HG03108 (cell line): ENCODE data around the gene DNAJB1.
"Not testable (repeated sequence)": the region's sequence is repeated elsewhere in the genome, so short reads cannot be mapped to it uniquely, and the experiment has no call there.

ENCODE experiments used
- ATAC-seq: cut with Tn5 transposase; IDR thresholded peaks from one replicate; pipeline ENCODE4 v1.9.1; 2021; ENCODE audit warnings: moderate library complexity; ENCODE audit not compliant: unreplicated experiment

The DNAJB1 gene

DNA sequence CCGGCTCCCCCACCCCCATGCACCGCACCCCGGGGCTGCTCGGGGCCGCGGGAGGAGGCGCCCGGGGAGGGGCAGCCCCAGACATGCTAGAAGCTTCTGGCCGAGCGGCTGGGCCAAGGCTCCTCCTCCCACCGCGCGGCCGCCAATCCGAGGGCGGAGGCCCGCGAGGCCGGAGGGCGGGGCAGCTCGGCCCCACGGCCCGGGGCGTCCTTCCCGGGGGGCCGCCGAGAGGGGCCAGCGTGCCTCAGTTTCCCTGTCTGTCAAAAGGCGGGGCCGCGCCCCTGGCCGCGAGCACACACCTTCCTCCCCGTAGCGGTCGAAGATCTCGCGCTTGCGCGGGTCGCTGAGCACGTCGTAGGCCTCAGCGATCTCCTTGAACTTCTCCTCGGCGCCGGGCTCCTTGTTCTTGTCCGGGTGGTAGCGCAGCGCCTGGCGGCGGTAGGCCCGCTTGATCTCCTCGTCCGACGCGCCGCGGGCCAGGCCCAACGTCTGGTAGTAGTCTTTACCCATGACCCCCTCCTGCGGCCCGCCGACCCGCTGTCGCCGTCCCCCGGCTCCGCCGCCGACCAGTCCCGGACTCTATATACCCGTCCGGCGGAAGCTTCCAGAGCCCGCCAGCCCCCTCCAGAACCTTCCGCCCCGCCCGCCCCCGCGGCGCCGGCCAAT lies at the start of gene DNAJB1:
Gene DNAJB1 (minus strand): TSS at position 558 of the 666 bp plus-strand sequence. CDS start 48 bp downstream, at position 510.
- peak; percentile 58 for ATAC-seq

DNA sequence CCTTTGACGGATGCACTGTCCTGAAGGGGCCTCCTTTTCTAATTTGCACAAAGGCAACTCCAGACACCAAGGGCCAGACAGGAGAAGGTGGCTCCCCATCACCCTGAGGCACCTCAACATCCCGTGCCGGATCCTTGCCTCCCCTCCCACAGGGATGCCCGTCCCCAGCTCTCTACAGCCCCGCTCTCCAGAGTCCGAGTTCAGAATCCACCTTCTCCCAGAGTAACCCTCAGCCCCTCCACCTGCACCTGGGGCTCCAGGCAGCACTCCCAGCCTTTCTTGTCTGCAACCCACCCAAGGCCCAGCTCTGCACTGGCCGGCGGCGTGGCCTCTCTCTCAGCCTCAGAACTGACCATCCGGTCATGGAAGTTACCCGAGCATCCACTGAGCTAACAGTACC lies 48.9 kb upstream of the DNAJB1 start:
- ATAC-seq, result no peak

DNA sequence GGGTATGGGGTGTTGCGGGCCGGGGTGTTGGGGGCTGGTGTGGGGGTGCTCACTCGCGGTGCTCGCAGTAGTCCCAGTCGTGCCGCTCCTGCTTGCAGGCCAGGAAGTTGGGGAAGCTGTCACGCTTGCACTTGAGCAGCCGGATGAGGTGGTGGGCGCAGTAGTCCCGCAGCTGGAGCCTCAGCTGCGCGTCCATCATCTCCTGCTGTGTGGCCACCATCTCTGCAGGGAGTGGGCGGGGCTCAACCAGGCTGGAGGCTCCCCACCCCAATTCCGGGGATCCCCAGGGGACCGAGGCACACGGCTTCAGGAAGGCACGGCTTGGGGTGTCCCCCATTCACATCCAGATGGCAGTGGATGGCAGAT lies 48.5 kb upstream of the DNAJB1 start:
- ATAC-seq, result no peak

DNA sequence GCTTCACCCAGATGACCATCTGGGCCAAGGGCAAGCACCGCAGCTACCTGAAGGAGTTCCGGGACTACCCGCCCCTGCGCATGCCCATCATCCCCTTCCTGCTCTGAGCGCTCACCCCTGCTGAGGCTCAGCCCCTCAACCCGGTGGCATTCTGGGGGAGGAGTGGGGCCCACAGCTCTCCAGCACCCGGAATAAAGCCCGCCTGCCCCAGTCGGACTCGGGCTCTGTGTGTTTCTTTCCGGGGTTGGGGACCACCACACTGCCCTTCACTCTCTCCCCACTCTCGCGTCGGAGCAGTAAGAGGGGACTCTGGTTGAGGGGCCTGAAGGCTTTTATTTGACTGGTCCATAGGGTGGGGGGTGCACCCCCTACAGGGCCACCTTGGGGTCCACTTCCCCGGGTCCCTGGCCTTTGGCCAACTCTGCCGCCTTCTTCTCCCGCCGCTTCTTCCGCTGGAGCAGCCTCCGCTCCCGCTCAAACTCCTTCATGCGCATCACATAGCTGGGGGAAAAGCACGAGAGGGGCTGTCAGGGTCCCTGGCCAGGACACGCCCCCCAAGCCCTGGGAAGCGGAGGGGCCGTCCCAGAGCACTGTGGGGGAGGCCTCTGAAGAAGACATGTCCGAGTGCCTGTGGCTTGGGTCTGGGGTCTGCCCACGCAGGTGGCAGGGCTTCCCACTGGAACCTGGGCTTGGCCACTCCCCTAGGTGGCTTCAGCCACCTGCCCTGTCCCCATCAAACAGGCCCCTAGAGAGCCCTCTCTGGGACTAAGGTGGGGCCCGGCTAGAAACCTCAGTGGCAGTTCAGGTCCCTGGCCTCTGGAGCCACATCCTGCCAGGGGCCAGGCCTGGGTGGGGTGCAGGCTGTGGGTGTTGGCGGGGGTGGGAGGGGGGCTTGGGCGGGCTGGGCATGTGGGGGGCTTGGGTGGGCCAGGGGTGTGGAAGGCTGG lies 47.8 kb upstream of the DNAJB1 start:
- no peak for ATAC-seq

DNA sequence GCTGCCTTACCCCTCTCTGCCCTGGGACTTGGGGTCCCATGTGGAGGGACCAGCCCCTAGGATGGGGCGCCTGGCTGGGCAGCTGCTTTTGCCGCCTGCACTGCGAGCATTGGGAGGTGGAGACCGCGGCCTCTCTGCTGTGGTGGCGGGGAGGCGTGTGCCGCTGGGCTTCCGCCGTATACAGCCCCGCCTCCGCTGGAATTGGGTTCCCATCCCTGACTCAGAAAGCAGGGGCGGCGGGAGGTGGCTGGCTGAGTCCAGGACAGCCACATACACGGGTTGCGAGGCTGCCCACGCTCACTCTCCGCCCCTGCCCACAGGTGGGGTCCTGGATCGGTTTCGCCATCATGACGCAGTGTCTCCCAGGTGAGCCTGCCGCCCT lies 47.1 kb upstream of the DNAJB1 start:
- ATAC-seq, result no peak

DNA sequence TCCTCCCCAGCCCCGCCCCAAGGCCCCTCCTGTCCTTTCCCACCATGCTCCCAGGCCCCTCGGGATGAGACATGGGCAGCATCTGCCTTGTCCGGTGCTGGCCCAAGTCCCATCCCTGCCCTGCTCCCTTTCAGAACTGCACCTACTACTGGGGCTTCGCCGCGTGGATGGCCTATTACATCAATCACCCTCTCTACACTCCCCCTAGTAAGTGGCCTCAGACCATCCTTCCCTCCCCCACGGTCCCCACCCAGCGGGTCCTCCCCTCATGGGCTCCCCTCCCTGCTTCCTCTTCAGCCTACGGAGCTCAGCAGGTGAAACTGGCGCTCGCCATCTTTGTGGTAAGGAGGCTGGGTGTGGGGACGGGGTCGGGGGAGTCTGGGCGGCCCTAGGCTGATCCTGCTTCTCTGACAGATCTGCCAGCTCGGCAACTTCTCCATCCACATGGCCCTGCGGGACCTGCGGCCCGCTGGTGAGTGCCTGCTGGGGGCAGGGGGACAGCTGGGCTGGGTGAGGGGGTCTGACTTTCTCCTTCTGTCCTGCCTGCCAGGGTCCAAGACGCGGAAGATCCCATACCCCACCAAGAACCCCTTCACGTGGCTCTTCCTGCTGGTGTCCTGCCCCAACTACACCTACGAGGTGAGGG lies 46.6 kb upstream of the DNAJB1 start:
- ATAC-seq, result not testable (repeated sequence)

DNA sequence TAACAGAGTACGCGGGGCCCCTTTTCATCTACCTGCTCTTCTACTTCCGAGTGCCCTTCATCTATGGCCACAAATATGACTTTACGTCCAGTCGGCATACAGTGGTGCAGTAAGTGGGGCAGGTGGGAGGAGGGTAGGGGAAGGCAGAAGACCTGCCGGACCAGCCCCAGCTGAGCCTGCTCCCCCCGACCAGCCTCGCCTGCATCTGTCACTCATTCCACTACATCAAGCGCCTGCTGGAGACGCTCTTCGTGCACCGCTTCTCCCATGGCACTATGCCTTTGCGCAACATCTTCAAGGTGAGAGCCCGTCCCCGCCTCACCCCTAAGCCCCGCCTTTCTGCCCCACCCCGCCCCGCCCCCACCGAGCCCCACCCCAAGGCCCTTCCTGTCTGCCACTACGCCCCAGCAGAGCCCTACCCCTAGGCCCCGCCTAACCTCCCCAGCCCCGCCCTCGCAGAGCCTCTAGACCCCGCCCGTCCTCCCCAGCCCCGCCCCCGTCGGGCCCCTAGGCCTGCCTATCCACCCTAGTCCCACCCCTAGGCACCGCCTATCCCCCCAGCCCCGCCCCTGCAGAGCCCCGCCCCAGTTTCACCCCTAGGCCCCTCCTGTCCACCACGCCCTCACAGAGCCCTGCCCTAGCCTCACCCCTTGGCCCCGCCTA lies 45.9 kb upstream of the DNAJB1 start:
- no peak for ATAC-seq

DNA sequence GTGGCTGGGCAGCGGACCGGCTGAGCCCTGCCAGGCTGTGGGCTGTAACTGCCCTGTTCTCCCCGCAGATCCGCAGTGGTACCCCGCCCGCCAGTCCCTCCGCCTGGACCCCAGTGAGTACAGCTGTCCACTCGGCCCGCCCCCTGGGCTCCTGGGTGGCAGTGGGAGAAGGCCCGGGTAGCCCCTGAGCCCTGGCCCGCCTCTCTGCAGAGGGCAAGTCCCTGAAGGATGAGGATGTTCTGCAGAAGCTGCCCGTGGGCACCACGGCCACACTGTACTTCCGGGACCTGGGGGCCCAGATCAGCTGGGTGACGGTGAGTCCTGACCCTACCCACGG lies 45.4 kb upstream of the DNAJB1 start:
- ATAC-seq, result no peak

DNA sequence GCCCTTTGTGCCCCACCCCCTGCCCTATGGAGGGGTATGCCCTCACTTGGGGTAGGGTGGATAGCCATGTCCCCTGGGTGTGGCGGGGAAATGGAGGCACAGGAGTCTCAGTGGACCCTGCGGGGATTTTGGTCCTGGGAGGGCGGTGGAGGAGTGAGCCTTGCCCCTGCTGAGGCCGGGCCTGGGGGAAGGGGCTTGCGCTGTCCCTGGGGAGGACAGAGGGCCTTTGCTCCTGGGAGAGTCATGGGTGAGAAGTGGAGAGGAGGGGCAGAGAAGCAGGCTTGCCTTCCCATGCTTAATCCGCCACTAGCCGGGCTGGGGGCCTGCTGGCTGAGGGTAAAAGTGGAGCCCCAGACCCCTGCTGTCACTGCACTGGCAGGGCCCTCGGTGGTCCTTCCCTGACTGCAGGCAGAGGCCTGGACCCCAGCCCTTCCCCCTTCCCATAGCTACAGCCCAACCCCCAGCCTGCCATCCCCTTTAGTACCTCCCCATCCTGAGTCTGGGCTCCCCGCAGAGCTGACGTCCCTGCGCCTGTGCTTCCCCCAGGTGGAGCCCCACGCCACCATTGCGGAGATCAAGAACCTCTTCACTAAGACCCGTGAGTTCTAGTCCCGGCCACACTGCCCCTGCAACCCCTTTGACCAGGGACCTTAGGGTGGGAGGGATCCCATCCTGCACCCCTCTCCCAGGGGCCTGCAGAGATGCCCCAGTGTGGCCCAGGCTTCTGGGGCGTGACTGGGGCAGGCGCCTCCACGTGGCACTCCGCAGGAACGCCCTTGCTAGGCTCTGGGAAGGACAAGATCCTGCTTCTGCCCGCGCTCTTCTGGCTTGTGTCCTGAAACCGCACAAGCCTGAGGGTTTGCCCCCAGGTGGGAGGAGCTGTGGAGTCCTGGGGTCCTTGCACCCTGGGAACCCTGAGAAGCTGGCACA lies 44.7 kb upstream of the DNAJB1 start:
- no peak for ATAC-seq

DNA sequence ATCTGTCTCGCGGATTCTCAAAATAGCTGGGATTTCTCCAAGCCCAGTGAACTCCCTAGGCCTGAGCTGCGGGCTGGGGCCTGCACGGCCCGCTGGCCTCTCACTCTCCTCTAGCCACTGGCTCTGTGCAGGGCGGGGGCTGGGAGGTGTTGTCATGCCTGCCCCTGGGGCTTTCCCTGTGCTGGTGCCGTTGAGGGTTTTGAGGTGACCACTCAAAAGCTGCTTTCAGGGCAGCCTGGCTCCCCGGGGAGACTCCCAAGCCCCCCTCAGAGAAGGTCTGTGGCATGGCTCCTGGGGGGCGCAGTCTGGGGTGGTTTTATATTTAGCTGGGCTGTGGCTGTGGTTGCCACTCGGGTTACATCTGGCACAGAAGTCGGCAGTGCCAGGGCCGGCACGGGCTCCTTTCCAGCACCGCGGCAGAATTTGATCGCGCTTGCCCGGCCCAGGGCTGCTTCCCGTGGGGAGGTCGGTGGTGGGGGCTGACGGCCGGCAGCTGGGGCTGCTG lies 43.7 kb upstream of the DNAJB1 start:
- no peak for ATAC-seq

DNA sequence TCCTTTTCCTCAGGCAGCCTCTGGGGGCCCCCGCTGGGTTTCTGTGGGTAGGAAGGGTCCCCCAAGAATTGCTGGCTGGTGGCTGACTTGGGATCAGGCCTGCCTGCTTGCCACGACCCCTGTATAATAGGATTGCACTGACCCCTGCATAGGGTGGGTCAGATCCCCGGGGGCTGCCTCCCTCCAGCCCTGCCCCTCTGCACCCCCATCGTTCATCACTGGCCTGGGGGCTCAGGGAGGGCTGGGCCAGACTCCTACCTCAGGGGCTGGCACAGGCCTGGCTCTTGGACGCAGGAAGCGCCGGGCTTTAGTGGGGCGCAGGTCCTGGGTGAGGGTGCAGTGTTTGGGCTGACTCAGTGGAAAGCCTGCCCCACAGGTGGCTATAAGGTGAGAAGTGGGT lies 43.1 kb upstream of the DNAJB1 start:
- ATAC-seq, result no peak

DNA sequence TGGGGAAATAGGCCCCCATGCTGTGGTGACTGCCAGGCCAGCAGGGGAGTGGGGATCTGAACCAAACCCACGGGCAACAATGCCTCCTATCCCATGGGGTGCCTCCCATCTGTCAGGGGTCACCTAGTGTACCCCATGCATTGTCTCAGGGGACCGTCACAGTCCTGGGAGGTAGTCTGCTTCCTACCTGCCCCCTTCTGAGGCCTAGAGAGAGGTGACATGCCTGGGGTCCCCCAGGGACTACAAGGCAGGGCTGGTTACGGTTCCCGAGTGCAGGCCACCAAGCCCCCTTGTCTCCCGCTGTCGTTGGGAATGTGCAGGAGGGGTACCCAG lies 42.5 kb upstream of the DNAJB1 start:
- ATAC-seq, result no peak

DNA sequence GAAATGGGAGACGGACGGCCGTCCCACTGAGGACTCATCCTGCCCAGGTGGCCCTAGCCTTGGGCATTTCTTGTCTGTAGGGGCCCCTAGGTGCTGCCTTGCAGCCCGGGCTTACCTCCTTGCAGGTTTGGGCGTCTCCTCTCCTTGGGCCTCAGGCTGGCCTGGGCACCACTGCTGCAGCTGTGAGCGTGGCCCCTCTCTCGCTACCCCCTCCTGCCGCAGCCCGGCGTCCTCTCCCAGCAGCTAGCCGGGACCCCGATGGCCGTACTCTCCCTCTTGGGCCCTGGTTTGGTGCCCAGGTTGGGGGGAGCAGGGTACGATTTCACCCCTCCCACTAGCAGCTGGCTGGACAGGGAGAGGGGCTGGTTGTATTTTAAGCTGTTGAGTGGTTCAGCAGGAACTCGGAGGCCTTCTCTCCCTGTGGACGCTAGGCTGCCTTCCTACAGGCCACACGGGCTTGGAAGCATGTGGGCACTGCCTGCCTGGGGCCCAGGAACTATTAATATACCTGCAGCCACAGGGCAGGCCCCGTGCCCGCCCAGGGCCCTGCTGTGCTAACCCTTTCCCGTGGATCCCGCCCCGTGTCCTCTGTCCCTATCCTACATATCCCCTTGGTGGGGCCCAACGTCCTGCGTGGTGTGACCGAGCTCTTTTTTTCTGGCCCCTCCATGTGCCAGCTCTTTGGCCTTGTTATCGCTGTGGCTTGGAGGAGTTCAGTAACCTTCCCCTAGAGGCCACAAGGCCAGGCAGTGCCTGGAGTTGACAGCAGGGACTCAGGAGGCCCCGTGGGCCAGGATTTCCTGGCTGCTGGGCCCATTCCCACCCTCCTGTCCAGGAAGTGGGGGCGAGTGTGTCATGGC lies 41.9 kb upstream of the DNAJB1 start:
- no peak for ATAC-seq

DNA sequence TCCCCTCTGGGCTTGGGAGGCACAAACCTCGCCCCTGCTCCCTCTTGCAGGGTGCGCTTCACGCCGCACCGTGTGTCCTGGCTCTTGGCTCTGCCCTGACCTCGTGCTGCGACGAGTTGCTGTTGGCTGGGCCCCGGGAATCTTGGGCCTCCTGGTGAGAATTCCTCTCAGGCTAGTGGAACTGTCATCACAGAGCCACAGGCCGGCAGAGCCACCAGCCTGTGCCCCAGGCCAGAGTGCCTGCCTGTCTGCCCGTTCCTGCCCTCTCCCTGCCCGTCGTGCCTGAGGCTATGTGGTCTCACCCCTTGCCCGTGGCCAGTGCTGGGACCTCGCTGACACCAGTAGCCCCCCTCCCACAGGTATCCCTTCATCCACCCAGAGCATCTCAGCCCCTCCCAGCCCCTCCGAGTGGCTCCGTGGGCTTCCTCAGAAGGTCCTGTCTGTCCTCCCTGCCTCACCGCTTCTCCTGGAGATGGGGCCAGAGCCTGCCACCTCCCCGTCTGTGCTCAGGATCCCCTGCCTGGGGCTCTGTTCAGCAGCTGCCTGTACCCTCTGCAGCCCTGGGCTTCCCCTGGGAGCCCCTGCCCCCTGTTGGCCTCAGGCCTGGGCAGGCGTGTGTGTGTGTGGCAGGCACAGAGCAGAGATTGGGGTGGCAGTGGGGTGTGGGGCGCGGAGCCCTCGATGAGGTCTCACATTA lies 40.3 kb upstream of the DNAJB1 start:
- no peak for ATAC-seq

DNA sequence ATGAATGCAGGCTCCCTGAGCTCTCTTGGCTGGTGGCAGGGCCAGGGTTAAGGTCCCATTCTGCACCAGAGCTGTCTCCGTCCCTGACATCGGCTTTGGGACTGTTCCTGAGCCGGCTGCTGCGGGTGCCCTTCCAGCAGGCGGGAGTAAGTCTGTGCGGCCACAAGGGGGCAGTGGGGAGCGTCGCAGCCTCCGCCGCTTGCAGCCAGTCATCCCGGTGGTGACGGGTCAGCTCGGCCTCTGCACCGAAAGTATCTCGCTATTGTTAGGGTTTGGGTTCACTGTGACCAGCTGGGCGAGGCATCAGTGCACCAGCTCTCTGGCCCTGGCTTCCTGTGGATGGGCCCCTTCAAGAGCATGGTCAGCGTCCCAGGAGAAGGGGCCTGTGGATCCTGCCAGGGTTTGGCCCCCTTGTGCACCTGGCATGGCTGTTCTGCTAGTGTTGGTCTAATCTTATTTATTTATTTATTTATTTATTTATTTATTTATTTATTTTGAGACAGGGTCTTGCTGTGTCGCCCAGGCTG lies 38.5 kb upstream of the DNAJB1 start:
- peak; percentile 59 for ATAC-seq

DNA sequence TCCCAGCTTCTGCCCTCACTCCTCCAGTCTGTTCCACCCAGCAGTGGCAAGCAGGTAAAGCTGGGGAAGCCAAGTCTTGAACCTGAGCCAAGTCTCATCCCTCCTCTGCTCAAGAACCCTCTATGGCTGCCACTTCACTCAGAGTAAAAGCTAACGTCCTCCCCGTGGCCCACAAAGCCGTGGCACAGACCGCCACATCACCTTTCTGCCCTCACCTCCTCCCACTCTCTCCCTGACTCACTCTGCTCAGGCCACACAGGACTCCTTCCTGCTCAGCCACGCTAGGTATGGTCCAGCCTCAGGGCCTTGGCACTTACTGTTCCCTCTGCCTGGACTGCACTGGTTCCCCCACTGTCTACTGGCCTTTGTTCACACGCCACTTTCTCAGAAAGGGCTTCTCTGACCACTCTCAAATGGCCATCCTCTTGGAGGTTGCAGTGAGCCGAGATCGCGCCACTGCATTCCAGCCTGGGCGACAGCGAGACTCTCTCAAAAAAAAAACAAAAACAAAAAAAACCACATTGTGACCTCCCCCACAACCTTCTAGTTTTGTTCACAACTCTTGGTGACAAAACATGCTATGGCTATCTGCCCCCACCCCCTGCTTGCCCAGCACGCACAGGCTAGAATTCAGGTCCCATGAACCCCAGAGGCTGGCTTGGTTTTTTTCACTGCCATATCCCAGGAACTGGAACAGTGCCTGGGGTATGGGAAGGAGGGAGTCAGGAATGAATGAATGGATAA lies 37.9 kb upstream of the DNAJB1 start:
- ATAC-seq, result no peak

DNA sequence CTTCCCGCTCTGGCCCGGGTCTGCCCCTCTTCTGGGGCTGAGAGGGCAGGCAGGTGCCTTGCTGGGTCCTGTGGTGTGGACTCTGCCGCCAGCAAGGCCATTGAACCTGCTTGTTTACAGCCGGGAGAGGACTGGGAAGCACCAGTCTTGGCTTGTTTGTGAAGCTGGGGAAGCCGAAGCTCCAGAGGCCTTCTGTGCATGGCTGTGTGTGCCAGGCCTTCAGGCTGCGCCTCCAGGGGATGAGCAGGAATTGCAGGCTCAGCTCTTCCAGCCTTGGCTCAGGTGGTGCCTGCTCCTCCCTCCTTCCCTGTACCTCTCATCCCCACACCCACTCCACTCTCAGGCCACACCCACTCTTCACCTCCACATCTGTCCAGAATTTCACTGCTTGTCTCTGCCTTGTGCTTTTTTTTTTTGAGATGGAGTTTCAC lies 36.2 kb upstream of the DNAJB1 start:
- no peak for ATAC-seq

DNA sequence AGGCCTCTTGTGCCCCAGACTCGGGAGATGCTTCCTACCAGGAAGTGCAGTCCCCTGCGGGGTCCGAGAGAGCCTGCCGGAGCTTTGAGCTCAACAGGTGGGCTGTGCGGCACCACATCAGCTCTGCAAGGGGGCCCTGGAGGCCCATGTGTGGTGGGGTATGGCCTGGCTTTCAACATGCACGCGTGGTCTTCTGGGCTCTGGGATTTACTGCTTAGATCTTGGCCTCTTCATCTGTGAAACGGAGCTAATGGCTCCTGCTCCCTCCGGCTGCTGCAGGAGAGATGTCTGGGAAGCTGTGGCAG lies 35.7 kb upstream of the DNAJB1 start:
- no peak for ATAC-seq
